HG03439 (cell line): ENCODE data around the gene PRKG1.

Source experiments
- ATAC-seq: cut with Tn5 transposase; IDR thresholded peaks from one replicate; pipeline ENCODE4 v1.9.1; 2021; ENCODE audit warnings: mild to moderate bottlenecking, moderate library complexity; ENCODE audit not compliant: unreplicated experiment

PRKG1 gene

GRCh38 chr10:51074238-51075028 is at the start of gene PRKG1:
TSS of gene PRKG1 (plus strand) at chr10:51074487.
- ATAC-seq = no peak

- ATAC-seq = no peak
Measured at GRCh38 chr10:51028420-51028819, 45.9 kb upstream of the PRKG1 start.

DNA sequence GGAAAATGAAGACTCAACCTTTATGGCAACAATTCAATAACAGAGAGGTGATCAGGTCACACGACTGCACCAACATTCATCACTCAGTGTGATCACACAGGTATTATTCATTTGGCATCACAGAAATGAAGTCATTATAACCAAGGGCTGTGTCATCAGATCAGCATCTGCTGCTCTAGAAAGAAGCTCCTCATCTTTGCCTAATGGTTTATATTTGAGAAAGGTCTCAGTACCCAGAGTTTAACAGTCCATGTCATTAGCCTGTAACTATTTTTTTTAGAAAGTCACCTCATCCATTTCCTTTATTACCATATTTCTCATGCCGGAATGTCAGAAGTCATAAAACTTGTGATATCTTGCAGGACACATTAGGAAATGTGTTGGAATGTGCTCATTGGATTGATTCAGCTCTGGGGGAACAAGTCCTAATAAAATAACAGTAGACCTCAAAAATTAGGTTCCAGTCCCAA is 45.1 kb upstream of the PRKG1 start:
- no peak for ATAC-seq

DNA sequence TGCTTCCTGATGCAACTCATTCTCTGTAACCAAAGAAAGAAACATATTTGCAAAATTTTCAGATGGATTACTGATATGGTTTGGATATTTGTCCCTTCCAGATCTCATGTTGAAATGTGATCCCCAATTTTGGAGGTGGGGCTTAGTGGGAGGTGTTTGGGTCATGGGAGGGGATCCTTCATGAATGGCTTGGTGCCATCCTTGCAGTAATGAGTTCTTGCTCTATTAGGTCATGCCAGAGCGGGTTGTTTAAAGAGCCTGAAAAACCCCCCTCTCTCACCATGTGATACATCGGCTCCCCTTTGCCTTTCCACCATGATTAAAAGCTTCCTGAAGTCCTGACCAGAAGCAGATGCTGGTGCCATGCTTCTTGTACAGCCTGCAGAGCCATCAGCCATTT is 43.8 kb upstream of the PRKG1 start:
- no peak for ATAC-seq

DNA sequence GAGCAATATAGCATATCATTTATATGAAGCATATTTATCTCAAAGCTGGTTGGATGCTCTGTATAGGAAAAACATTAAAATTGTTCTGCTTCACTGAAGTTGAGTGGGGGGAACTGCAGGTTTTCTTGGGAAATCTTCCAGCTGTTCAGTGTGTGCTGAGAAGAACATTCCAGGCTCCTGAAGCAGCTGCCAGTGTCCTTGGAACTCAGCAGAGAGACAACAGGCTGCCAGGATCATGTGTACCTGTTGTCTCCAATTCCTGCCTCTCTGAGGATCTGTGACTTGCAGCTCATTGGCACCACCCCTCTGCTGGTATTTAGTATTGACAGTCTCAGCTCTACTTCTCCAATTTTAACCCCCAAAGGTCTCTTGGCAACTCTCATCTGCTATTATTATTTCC is 42.3 kb upstream of the PRKG1 start:
- no peak for ATAC-seq

GRCh38 chr10:51034769-51035168 is 39.5 kb upstream of the PRKG1 start:
- ATAC-seq = no peak

DNA sequence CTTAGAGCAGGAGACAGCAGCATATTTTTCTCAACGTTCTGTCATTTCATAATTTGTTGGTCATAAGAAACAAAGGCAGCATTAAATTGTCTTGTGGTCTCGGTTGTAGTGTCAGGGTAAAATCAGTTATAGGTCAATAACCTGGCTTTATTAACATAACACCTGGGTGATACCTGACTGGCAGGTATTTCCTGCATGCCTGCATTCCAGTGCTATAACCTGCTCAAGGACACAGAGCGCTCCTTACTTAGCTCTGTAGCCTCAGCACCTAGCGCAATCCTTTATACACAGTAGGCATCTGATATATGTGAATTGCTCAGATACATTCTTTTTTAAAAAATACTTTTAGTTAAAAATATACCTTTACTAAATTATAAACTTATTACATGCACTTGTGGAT is 38.9 kb upstream of the PRKG1 start:
- no peak for ATAC-seq

DNA sequence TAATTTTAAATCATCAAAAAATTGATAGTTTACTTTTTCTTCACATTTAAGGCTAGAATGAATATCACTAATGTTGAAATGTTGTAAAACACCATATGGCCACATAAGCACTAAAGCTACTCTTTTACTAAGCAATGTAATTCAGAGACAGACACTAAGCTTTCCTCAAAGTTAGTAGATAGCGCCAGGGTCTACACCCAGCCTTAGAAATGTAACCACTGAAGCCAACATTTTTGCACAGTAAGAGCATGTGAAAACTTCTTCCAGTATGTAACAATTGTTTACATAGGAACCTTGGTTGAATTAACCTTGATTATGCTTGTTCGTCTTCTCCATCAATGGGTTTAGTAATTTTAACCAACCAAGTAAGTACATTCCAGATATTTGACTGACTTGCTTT is 28.4 kb upstream of the PRKG1 start:
- ATAC-seq = no peak

GRCh38 chr10:51046654-51047053 is 27.6 kb upstream of the PRKG1 start:
- ATAC-seq = no peak

- no peak for ATAC-seq
Measured at GRCh38 chr10:51047857-51048256, 26.4 kb upstream of the PRKG1 start.

- ATAC-seq = no peak
Measured at GRCh38 chr10:51048792-51049191, 25.5 kb upstream of the PRKG1 start.

DNA sequence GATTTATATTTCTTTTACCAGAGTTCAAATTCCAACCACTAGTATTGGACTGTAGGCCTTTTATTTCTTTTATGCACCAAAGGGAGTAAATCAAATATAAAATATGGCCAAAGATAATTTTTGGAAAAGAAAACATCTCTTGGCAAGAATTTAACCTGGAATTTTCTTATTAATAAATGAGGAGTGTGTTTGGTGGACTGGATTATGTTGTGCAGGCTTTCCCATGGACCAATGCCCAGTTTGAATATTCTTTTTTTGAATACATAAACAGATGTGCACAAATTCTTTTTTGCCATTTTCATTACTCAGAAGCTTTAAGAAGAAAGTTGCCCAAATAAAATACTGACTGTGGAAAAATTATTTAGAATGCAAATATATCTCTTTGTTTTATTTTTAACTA is 22.1 kb upstream of the PRKG1 start:
- ATAC-seq = no peak

- no peak for ATAC-seq
Measured at GRCh38 chr10:51057925-51058324, 16.4 kb upstream of the PRKG1 start.

- ATAC-seq = no peak
Measured at GRCh38 chr10:51063166-51063565, 11.1 kb upstream of the PRKG1 start.

DNA sequence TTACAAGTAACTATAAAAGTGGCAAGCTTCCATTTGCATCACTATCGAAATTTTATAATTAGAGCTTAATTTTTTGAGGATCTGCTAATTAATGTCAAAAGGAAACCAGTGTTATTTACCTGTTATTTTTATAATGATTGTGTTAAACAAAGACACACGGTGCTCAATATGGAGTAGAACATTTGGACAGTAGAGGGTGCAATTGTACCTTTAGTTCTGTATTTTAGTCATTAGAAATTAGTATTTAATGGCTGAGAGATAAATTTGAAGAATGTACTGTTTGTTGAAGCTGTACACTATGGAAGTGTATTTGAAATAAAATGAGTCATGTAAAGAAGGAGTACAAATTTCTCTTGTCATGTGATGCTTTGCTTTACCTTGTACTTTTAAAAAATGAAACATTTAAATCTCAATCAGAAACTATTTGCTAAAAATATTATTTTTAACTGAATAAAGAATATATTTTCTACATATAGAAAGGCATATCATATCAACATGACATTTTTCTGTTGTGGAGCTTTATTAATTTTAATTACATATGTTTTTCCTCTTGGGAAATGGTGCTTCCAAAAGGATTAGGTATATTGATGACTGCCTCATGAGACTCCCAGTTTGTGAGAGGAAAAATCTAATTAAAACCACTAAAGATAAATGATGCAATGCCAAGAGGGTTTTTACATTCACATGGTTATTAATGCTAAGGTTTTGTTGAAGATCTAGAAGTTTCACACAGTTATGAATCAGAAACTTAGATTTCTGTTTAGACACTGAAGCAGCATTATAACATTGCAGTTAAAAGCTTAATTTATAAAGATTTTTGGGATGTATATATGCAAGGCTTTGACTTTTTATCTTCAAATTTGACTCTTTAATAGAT is 10.4 kb upstream of the PRKG1 start:
- ATAC-seq = no peak

DNA sequence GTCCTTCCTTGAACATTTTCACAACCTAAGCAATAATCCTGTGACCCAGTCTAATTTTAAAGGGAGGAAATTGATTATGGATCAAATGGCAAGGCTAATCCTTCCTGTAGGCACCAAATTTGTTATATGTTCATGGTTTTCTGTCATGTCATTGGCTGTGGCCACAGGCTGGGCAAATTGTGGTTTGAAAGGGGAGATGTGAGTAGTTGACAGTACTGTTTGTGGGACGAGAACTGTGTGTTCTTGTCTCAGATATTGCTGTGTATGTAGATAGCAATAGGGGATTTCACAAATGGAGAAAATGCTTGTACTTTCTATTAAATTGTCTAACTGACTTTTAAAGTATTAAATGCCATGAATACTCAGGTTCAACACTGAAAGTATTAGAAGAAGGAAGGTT is 8.1 kb upstream of the PRKG1 start:
- ATAC-seq = no peak

DNA sequence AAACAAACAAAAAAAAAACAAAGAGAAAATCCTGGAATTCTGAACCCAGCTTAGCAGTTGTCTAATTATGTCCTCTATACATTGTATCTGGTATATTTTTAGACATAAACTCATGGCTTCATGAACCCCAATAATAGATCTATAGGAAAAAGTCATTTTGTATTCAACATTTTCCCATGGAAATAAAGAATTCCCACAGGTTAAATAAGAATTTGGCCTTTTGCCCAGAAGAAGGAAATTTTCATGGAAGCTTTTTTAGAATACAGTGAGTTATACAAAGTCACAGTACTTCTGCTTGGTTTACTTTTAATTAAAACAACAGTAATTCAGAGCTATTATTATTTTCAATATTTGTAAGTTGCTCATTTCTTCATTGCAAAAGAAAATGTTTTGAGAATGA is 2.1 kb upstream of the PRKG1 start:
- ATAC-seq = no peak

- no peak for ATAC-seq
Measured at GRCh38 chr10:51072921-51073434, 1.3 kb upstream of the PRKG1 start.

- ATAC-seq = no peak
Measured at GRCh38 chr10:51073453-51074237, 642 bp upstream of the PRKG1 start.

- no peak for ATAC-seq
Measured at GRCh38 chr10:51075043-51075872, 971 bp downstream of the PRKG1 start.
